DND-41 (cell line): ENCODE results near the gene SLC13A3.

Experiments used
- ATAC-seq: fragments of 200-7000 bp; cut with Tn5 transposase; 3 replicates; pipeline ENCODE4 v1.9.1; 2021; ENCODE audit warnings: low read depth; ENCODE audit not compliant: insufficient read depth
- DNase-seq: peaks from one replicate; pipeline ENCODE4 v3.0.0-alpha.2; 2020
- H2AFZ ChIP-seq: 2 replicates; pipeline ENCODE4 v1.6.0; 2012; ENCODE audit warnings: low read depth, low read length
- H3K27ac ChIP-seq: 2 replicates; pipeline ENCODE4 v1.5.1; 2012; ENCODE audit warnings: low read length, inconsistent platforms
- H3K27me3 ChIP-seq: fragments of 200-600 bp; sonication (generic); 2 replicates; pipeline ENCODE4 v1.6.0; 2012; ENCODE audit warnings: low read length, mild to moderate bottlenecking, inconsistent platforms; ENCODE audit not compliant: insufficient read depth, poor library complexity
- H3K36me3 ChIP-seq: 2 replicates; pipeline ENCODE4 v1.5.1; 2012; ENCODE audit warnings: low read length, inconsistent platforms; ENCODE audit not compliant: insufficient read depth
- H3K4me1 ChIP-seq: 2 replicates; pipeline ENCODE4 v1.5.1; 2012; ENCODE audit warnings: mild to moderate bottlenecking, low read length; ENCODE audit not compliant: insufficient read depth
- H3K4me2 ChIP-seq: 2 replicates; pipeline ENCODE4 v1.6.0; 2012; ENCODE audit warnings: mild to moderate bottlenecking, moderate library complexity, low read length, inconsistent platforms; ENCODE audit not compliant: insufficient read depth
- H3K4me3 ChIP-seq, 2 experiments: fragments of 200-600 bp in 1 of 2; shearing (Covaris generic) in 1 of 2; 2 replicates each; pipeline ENCODE4 v1.5.1; 2012 to 2016; ENCODE audit warnings: inconsistent platforms in 2 of 2, low read length in 2 of 2, mild to moderate bottlenecking in 2 of 2, low read depth in 1 of 2, moderate library complexity in 1 of 2
- H3K79me2 ChIP-seq: 2 replicates; pipeline ENCODE4 v1.6.0; 2012; ENCODE audit warnings: low read length, inconsistent platforms; ENCODE audit not compliant: insufficient read depth
- H3K9ac ChIP-seq: 2 replicates; pipeline ENCODE4 v1.6.0; 2012; ENCODE audit warnings: low read depth, mild to moderate bottlenecking, inconsistent platforms, low read length, moderate library complexity
- H3K9me3 ChIP-seq: 2 replicates; pipeline ENCODE4 v1.5.1; 2012; ENCODE audit warnings: low read length, moderate library complexity, mild to moderate bottlenecking, inconsistent platforms; ENCODE audit not compliant: insufficient read depth, severe bottlenecking
- H4K20me1 ChIP-seq: 2 replicates; pipeline ENCODE4 v1.6.0; 2012; ENCODE audit warnings: low read length; ENCODE audit not compliant: insufficient read depth
- CTCF ChIP-seq: IDR thresholded peaks from 2 replicates; pipeline ENCODE4 v1.5.1; 2012; ENCODE audit warnings: borderline replicate concordance, low read length, moderate library complexity, mild to moderate bottlenecking; ENCODE audit not compliant: poor library complexity, severe bottlenecking; ENCODE audit errors: extremely low read depth
- EZH2 ChIP-seq: IDR thresholded peaks from 3 replicates; pipeline ENCODE4 v1.6.1; 2012; ENCODE audit warnings: borderline replicate concordance, low read depth, mild to moderate bottlenecking, moderate library complexity, low read length, inconsistent platforms; ENCODE audit not compliant: severe bottlenecking

Gene SLC13A3

GRCh38 chr20:46648903-46649649 lies 2.2 kb downstream of the SLC13A3 start:
- Histone ChIP-seq H3K36me3 (no peaks in the 10 kb centered on the region), H3K27me3 (no peaks in the 10 kb centered on the region), H3K9ac (no peak overlapping the region), H3K27ac (no peak overlapping the region), H3K4me3 (no peak overlapping the region), H3K79me2 (no peaks in the 10 kb centered on the region), H4K20me1 (no peaks in the 10 kb centered on the region), H3K4me2 (no peak overlapping the region), H3K9me3 (no peaks in the 10 kb centered on the region), H2AFZ (no peak overlapping the region), H3K4me1 (no peaks in the 10 kb centered on the region)
- ATAC-seq: no peak
- DNase-seq: no peak
- TF ChIP-seq CTCF (no peak), EZH2 (no peak)

- Histone ChIP-seq H3K79me2 (no peaks in the 10 kb centered on the region), H4K20me1 (no peaks in the 10 kb centered on the region), H3K36me3 (no peaks in the 10 kb centered on the region), H2AFZ (no peak overlapping the region), H3K4me2 (no peak overlapping the region), H3K4me1 (no peaks in the 10 kb centered on the region), H3K4me3 (no peak overlapping the region), H3K27me3 (peaks cover 1% of the 10 kb centered on the region), H3K9ac (no peak overlapping the region), H3K27ac (no peak overlapping the region), H3K9me3 (no peaks in the 10 kb centered on the region)
- DNase-seq (no peak), ATAC-seq (no peak)
- no peak for TF ChIP-seq EZH2
- TF ChIP-seq CTCF: no peak
Measured at GRCh38 chr20:46647469-46647868, 3.8 kb downstream of the SLC13A3 start.

- H3K4me3 ChIP-seq: no peak overlapping the region
- H3K9ac ChIP-seq: no peak overlapping the region
- H3K36me3 ChIP-seq: no peaks in the 10 kb centered on the region
- TF ChIP-seq EZH2 (no peak), CTCF (no peak)
- no peak for ATAC-seq
- H3K9me3 ChIP-seq: no peaks in the 10 kb centered on the region
- no peak overlapping the region for H3K27ac ChIP-seq
- H3K4me2 ChIP-seq: no peak overlapping the region
- H3K79me2 ChIP-seq: no peaks in the 10 kb centered on the region
- peaks cover 3% of the 10 kb centered on the region for H3K27me3 ChIP-seq
- DNase-seq: no peak
- H3K4me1 ChIP-seq: no peaks in the 10 kb centered on the region
- H2AFZ ChIP-seq: no peak overlapping the region
- H4K20me1 ChIP-seq: no peaks in the 10 kb centered on the region
Measured at GRCh38 chr20:46646659-46647380, 4.4 kb downstream of the SLC13A3 start.
